GM21723 (cell line): ENCODE measurements around the gene RPL22.
"Not testable (repeated sequence)": the region's sequence is repeated elsewhere in the genome, so short reads cannot be mapped to it uniquely, and the experiment has no call there.

ENCODE experiments used
- ATAC-seq: cut with Tn5 transposase; IDR thresholded peaks from one replicate; pipeline ENCODE4 v1.9.1; 2021; ENCODE audit warnings: mild to moderate bottlenecking, moderate library complexity; ENCODE audit not compliant: unreplicated experiment

Gene RPL22

GRCh38 chr1:6234502-6235295, 35.3 kb upstream of the RPL22 start:
- no peak for ATAC-seq

GRCh38 chr1:6233376-6233775, 34.0 kb upstream of the RPL22 start:
- ATAC-seq = no peak

DNA sequence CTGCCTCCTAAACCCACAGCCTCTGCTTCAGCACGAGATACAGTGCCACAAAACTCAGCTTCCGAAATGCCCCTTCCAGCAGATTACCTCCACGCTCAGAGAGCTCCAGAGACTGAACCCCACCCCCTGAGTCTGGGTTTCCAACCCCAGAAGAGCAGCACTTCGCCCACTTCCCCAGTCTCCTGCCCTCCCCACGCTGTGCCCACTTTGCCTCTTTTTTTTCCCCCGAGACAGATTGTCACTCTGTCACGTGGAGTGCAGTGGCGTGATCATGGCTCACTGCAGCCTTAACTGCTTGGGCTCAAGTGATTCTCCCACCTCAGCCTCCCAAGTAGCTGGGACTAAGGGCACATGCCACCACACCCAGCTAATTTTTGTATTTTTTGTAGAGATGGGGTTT, 26.3 kb upstream of the RPL22 start:
- no peak for ATAC-seq

DNA sequence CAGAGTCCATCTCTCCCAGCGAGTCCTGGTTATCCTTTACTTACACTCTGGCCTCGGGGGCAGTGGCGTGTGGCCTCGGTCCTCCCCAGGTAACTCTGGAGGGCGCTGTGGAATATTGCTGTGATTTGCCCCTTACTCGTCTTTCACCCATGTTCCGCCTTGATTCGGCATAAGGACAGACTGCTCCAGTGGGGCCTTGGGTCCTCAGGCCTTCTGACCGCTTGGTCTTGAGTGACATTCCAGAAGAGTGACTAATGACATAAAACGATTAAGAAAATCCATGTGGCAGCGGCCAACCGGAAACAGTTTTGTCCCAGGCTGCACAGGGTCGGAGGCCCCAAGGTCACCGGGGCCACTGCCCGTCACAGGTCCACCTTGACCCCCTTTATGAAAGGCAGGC, 25.3 kb upstream of the RPL22 start:
- ATAC-seq = no peak

DNA sequence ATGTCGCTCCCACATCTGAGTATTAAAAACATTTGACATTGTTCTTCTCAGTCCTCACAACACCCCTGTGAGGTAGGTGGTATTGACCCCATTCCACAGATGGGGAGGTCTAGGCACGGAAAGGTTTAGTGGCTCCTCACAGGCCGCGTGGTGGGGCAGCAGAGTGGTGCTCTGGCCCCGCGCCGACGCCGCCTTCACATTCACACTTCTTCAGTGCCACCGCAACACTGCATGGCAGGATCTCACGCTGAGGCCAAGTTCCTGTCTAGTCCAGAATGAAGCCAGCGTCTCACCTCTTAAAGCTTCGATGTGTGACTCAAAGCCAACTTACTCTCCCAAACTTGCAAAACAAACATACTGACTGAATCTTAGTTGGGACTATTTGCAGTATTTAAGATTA, 24.2 kb upstream of the RPL22 start:
- ATAC-seq = no peak

DNA sequence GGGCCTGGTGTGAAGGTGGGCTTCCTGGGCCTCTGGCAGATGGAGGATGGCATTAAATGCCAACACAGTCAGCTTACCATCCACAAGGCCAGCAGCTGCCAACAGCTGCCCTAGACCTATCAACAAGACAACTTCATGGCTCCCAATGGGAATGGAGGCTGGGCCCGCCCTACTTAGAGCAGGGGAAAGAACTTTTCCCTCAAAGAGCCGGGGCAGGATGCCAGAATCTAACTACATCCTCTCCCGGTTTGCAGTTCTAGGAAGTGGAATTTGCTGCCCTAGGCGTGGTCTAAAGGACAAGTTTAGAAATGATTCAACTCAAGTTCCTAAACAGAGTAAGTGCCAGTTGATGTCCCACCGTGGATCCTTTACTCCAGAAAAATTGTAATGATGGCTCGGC, 23.2 kb upstream of the RPL22 start:
- no peak for ATAC-seq

DNA sequence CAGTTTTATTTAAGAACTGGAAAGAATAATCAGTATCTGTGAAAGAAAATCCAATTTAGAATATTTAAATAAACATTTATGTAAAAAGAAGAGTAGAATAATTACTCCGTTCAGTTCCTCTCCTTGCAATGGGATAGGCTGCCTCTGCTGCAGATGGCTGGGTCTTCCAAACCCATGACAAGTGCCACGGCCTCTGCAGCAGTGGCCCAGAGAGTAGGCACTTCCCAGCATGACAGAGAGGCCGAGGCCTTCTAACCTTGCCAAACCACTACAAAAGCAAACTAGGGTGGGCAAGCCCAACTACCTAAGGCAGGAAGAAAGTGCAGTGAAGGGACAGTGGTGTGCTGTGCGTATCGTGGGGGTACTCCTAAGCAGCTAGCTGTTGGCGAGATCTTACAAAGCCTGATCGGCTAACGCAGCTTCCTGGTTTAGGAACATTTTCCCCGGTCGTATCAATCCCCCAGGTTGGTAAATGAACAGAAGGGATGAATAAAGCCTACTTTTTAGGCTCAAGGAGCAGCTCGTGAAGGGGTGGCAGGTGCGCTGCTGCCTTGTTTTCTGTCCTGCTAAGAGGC, 21.9 kb upstream of the RPL22 start:
- ATAC-seq = no peak

DNA sequence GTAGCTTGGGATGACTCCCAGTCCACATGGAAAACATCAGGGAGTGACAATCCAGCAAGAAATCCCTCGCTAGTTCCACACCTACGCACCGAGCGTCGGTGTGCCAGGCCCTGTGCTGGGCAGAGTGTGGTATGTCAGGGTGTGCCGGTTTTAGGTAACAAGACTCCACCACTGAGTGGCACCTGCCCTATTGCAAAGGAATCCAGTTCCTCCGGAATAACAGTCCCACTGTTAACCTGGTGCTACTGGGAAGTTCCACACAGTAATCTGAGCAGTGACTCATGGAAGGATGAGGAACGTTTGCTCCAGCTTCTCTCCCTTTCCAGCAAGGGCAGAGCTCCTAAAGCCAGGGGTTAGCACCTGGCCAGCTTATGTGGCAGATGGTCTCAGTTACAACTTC, 20.8 kb upstream of the RPL22 start:
- ATAC-seq = no peak

GRCh38 chr1:6219641-6220040, 20.2 kb upstream of the RPL22 start:
- not testable (repeated sequence) for ATAC-seq

DNA sequence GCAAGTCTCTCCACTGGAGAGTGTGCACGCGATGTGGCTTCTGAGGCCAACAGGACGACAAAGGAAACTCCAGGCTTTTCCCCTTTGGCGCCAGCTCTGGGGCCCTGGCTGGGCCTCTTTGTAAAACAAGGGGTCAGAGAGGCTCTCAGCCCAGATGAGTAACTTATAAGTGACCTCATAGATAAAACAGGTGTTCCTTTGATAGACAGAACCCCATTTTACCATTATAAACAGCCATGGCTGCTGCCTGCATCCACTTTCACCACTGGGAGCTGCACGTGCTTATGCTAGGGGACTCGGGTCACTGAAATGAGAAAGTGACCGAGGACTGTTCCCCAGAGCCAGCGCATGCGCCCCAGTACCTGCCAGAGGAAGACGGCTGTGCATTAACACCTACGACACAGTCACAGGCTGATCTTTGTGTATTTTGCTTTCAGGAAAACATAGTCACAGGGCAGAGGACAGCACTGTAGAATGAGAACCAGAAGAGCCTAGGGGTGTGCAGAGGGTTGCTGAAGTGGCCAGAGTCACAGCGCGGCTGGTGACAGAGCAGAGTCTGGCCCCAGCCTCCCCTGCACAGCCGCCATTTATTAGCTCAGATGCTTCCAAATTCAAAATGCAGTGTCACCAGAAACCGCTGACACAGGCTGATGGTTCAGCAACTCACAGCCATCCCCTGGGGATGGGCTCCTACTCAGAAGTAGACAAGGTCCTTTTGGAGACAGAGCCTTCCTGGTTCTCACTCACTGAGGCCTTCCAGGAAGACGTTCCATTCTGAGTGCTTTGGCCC, 19.2 kb upstream of the RPL22 start:
- ATAC-seq = no peak

DNA sequence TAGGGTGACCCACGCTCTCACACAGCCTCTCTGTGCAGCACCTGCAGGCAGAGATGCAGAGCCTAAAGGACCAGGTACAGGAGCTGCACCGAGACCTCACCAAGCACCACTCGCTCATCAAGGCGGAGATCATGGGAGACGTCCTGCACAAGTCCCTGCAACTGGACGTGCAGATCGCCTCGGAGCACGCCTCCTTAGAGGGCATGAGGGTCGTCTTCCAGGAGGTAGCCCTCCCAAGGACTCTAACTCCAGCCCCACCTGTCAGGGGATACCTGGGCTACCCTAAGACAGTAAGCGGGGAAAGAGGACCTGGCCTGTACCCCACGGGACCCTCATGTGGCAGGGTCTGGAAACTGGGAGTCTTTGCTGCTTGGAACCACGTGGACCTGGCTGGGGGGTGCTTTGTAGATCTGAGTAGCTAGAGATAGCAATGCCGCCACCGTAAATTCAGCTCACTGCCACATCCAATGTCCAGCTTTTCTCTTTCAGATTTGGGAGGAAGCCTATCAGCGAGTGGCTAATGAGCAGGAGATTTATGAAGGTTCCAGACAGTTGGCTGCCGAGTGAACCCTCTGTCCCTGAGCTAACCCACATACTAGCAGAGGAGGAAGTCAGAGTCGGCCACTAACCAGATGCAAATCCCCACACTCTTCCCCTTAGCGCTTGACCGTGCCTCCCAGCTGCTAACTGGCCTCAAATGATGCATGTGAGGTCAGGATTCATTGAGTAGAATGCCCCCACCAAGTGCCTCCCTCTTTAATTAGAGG, 13.0 kb upstream of the RPL22 start:
- ATAC-seq = no peak

GRCh38 chr1:6211731-6212130, 12.3 kb upstream of the RPL22 start:
- no peak for ATAC-seq

DNA sequence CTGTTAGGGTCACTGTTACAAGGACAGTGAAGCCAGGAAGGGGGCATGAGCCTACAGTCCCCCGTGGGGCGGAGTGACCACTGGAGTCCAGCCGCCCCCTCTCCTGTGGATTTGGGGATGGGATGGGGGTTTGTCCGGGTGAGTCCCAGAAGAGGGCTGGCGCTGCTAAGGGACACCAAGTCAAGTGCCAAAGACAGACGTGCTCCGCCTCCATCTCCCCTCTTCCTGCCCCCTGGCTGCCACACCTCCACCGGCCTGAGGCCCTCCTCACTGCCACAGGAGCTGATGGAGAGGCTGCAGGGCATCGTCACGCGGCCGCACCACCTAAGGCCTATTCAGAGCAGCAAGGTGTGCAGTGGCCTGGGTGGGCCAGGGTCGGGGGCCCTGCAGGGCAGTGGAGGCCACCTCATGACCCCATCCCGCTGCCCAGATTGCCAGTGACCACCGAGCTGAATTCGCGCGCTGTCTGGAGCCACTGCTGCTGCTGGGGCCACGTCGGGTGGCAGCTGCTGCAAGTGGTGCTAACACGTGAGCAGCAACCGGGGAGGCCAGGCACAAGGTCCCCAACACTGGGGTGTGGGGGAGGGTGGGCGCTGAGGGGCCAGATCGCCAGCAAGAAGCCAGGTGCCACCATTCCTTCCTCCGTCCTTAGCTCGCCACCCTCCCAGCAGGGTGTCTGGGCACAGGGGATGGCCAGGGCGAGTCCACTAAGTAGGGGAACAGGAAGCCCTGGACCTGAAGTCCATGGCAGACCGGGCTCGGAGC, 11.4 kb upstream of the RPL22 start:
- ATAC-seq = no peak

DNA sequence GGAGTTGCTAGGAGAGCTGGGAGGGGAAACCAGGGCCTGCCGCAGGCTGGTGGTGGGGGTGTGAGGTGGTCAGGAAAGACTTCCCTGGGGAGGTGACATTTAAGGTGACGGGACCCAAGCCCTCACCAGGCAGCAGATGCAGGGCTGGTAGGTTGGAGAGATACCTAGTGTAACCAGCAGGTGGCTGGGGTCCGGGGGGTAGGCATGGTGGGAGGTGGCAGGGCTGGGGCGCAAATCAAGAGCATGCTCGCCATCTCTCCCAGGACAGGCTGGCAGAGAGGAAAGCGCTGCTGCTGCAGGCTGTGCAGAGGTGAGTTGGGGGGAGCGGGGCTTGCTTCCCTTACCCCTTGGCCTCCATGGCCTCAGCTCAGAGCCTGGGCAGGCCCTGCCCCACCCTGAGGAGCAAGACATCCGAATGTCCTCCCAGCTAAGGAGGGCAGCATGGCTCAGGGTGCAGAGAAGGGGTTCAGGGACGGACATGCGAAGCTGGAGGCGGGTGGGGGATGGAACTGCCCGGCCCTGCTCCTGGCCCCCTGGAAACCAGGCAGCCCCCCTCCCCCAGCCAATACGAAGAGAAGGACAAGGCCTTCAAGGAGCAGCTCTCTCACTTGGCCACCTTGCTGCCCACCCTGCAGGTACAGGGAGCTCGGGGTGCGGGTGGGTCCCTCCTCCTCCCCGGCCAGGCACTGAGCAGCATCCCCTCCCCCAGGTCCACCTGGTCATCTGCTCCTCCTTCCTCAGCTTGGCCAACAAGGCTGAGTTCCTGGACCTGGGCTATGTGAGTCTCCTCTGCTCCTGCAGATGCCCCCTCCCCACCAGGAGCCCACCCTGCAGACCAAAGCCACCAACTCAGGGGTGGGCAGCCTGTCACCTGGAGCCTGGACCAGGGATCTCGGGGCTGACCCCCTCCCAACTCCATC, 10.5 kb upstream of the RPL22 start:
- no peak for ATAC-seq

- no peak for ATAC-seq
These were observed 9.6 kb upstream of the RPL22 start for GRCh38 chr1:6208723-6209660.

GRCh38 chr1:6207921-6208320, 8.5 kb upstream of the RPL22 start:
- no peak for ATAC-seq

- ATAC-seq = no peak
These were observed 7.9 kb upstream of the RPL22 start for GRCh38 chr1:6207075-6207885.

DNA sequence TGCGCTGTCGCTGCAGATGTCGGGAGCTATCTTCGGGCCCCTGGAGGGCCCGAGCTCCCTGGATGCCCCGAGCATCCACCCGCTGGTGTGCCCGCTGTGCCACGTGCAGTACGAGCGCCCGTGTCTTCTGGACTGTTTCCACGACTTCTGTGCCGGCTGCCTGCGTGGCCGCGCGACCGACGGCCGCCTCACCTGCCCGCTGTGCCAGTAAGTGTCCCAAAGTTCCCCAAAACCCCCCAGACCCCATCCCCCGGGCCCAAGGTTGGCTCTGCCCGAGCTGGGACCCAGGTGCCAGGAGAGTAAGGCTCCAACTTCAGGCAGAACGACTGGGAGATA, 7.1 kb upstream of the RPL22 start:
- no peak for ATAC-seq
